Measurements from ENCODE around the gene SPAG16.

SPAG16 gene

GRCh38 chr2:213296270-213296669 is 12.0 kb downstream of the SPAG16 start:
- DNase-seq (ENCODE audit: low read depth) = no peak
- no peak for TF ChIP-seq CTCF (conservative IDR thresholded peaks at IDR 0.05; ENCODE audit: control insufficient read depth, insufficient read depth, low read depth, low read length)
- H3K4me3 ChIP-seq (ENCODE audit: control insufficient read depth, low read depth, low read length) = no peak overlapping the region

- no peak for TF ChIP-seq CTCF (conservative IDR thresholded peaks at IDR 0.05; ENCODE audit: control insufficient read depth, insufficient read depth, low read depth, low read length)
- H3K4me3 ChIP-seq (ENCODE audit: control insufficient read depth, low read depth, low read length) = no peak overlapping the region
- peak; percentile 88 for DNase-seq (ENCODE audit: low read depth)
These were observed 22.2 kb downstream of the SPAG16 start for GRCh38 chr2:213306316-213306942.

- DNase-seq (ENCODE audit: low read depth) = no peak
- no peak overlapping the region for H3K4me3 ChIP-seq (ENCODE audit: control insufficient read depth, low read depth, low read length)
- TF ChIP-seq CTCF (conservative IDR thresholded peaks at IDR 0.05; ENCODE audit: control insufficient read depth, insufficient read depth, low read depth, low read length) = no peak
These were observed 31.1 kb downstream of the SPAG16 start for GRCh38 chr2:213315168-213315876.

- TF ChIP-seq CTCF (conservative IDR thresholded peaks at IDR 0.05; ENCODE audit: control insufficient read depth, insufficient read depth, low read depth, low read length) = no peak
- DNase-seq (ENCODE audit: low read depth) = peak; percentile 72
- H3K4me3 ChIP-seq (ENCODE audit: control insufficient read depth, low read depth, low read length) = no peak overlapping the region
These were observed 31.9 kb downstream of the SPAG16 start for GRCh38 chr2:213316001-213316735.

- peak; percentile 87 for DNase-seq (ENCODE audit: low read depth)
- TF ChIP-seq CTCF (conservative IDR thresholded peaks at IDR 0.05; ENCODE audit: control insufficient read depth, insufficient read depth, low read depth, low read length) = no peak
- no peak overlapping the region for H3K4me3 ChIP-seq (ENCODE audit: control insufficient read depth, low read depth, low read length)
These were observed 33.7 kb downstream of the SPAG16 start for GRCh38 chr2:213317929-213318328.

- no peak overlapping the region for H3K4me3 ChIP-seq (ENCODE audit: control insufficient read depth, low read depth, low read length)
- DNase-seq (ENCODE audit: low read depth) = no peak
- TF ChIP-seq CTCF (conservative IDR thresholded peaks at IDR 0.05; ENCODE audit: control insufficient read depth, insufficient read depth, low read depth, low read length) = no peak
These were observed 36.3 kb downstream of the SPAG16 start for GRCh38 chr2:213320604-213321003.
